HFF-Myc (cell line): ENCODE data around the gene EPHA1.
"Not testable (repeated sequence)": the region's sequence is repeated elsewhere in the genome, so short reads cannot be mapped to it uniquely, and the experiment has no call there.

ENCODE experiments used
- DNase-seq: peaks from one replicate; pipeline ENCODE4 v3.0.0-alpha.2; 2011; ENCODE audit warnings: low read depth; ENCODE audit errors: extremely low read depth
- H3K4me3 ChIP-seq: replicated peaks from 2 replicates; pipeline ENCODE4 v1.5.1; 2011; ENCODE audit warnings: low read depth, mild to moderate bottlenecking, control low read depth, low read length
- CTCF ChIP-seq: IDR thresholded peaks from 2 replicates; pipeline ENCODE4 v1.5.1; 2012; ENCODE audit warnings: mild to moderate bottlenecking, low read depth, low read length, control low read depth; ENCODE audit errors: missing control alignments

EPHA1 gene

DNA sequence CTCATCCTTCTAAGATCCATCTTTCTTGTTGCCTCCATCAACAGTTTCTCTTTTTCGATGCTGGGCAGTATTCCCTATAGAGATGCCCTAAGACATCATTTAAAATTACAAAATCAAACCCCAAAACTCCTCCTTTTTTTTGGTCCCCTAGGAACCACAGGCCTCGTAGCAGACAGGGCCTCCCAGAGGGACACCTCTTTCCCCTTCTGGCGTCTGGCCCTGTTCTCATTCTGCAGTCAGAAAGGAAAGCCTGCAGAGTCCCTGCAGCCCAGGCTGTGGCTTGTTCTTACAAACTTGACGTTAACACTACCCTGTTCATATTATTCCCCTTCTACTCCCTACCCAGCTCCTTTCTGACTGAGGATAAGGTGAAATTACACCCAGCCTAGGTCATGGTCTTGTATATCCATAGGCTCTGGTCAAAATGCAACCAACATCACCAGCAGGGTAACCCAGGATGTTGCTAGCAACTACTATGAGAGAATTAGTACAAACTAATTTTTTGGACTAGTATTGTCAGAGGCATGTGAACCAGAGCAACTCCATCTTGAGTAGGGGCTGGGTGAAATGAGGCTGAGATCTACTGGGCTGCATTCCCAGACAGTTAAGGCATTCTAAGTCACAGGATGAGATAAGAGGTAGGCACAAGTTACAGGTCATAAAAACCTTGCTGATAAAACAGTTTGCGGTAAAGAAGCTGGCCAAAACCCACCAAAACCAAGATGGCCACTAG is 3.5 kb upstream of the EPHA1 start:
- H3K4me3 ChIP-seq: no peak overlapping the region
- no peak for DNase-seq
- TF ChIP-seq CTCF: no peak

DNA sequence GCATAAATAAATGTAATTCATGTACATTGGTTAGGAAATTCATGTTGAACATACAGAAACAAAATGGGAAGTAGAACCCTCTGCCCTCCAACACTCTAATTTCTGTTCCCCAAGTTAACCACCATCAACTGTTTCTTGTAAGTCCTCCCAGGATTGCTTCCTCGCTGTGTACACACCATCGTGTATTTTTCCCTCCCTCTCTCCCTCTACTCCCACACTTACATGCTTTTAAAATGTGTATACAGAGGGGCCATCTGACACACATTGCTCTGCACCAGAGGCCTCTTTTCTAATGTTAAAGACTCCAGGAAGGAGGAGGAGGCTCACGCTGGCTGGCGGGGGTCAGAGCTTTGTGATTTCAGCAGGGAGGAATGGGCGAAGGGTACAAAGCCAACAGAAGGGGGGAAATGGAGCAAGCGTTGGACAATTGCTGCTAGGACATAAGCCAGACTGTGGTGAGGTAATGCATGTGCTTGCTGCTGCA is 1.9 kb upstream of the EPHA1 start:
- TF ChIP-seq CTCF: no peak
- no peak for DNase-seq
- H3K4me3 ChIP-seq: no peak overlapping the region

GRCh38 chr7:143408252-143408685 is 387 bp downstream of the EPHA1 start:
- no peak for TF ChIP-seq CTCF
- no peak for DNase-seq
- no peak overlapping the region for H3K4me3 ChIP-seq

GRCh38 chr7:143407287-143408251 is 1.1 kb downstream of the EPHA1 start:
- no peak for TF ChIP-seq CTCF
- no peak overlapping the region for H3K4me3 ChIP-seq
- no peak for DNase-seq

- no peak for DNase-seq
- no peak for TF ChIP-seq CTCF
- H3K4me3 ChIP-seq: no peak overlapping the region
Observed at GRCh38 chr7:143406002-143406357, 2.7 kb downstream of the EPHA1 start.

GRCh38 chr7:143405173-143406001 is 3.3 kb downstream of the EPHA1 start:
- H3K4me3 ChIP-seq: no peak overlapping the region
- no peak for DNase-seq
- no peak for TF ChIP-seq CTCF

DNA sequence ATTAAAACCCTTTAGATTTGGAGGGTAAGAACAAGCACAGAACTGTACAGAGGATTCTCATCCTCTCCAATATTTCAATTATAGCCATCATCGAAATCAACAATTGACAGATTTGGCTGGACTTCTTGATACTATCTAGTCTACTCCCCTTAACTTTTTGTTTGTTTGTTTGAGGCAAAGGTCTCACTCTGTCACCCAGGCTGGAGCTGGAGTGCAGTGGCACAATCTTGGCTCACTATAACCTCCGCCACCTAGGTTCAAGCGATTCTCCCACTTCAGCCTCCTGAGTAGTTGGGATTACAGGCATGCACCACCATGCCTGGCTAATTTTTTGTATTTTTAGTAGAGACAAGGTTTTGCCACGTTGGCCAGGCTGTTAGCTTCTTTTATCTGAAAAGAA is 6.4 kb downstream of the EPHA1 start:
- not testable (repeated sequence) for DNase-seq, H3K4me3 ChIP-seq
